Activated CD4-positive, alpha-beta T cell treated with anti-CD3 and anti-CD28 coated beads, Interleukin-2, amount 50 U/mL, for 16 hours (primary cell): ENCODE results near the gene SLC15A1.

Experiments used
- DNase-seq: peaks from one replicate; pipeline ENCODE4 v3.0.0-alpha.2; 2020

SLC15A1 gene, protein sequence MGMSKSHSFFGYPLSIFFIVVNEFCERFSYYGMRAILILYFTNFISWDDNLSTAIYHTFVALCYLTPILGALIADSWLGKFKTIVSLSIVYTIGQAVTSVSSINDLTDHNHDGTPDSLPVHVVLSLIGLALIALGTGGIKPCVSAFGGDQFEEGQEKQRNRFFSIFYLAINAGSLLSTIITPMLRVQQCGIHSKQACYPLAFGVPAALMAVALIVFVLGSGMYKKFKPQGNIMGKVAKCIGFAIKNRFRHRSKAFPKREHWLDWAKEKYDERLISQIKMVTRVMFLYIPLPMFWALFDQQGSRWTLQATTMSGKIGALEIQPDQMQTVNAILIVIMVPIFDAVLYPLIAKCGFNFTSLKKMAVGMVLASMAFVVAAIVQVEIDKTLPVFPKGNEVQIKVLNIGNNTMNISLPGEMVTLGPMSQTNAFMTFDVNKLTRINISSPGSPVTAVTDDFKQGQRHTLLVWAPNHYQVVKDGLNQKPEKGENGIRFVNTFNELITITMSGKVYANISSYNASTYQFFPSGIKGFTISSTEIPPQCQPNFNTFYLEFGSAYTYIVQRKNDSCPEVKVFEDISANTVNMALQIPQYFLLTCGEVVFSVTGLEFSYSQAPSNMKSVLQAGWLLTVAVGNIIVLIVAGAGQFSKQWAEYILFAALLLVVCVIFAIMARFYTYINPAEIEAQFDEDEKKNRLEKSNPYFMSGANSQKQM

GRCh38 chr13:98752467-98753290 lies at the start of gene SLC15A1:
TSS of gene SLC15A1 (minus strand) at chr13:98752672. CDS start at chr13:98752598, 74 bp downstream.
- DNase-seq, result no peak

GRCh38 chr13:98801626-98802418 lies 49.4 kb upstream of the SLC15A1 start:
- no peak for DNase-seq

DNA sequence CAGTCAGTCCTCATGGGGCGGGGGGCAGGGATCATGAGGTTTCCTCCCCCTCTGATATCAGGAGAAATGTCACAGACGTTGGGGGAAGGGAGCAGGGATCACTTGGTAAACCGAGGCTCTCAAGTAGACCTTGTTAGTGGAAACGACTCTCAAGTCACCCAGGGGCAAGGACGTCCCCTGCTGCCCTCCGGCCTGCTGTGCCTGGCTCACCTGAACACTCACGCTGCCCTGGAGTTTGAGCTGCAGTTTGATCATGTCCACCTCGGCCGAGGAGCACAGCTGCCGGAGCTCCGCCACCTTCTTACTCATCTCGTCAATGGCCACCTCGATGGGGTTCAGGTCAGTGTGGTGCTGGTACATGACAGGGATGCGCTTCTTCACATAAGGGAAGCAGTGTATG lies 47.6 kb upstream of the SLC15A1 start:
- DNase-seq, result no peak

GRCh38 chr13:98798849-98799645 lies 46.6 kb upstream of the SLC15A1 start:
- no peak for DNase-seq

- DNase-seq, result no peak
Observed at GRCh38 chr13:98797456-98797855, 45.0 kb upstream of the SLC15A1 start.

DNA sequence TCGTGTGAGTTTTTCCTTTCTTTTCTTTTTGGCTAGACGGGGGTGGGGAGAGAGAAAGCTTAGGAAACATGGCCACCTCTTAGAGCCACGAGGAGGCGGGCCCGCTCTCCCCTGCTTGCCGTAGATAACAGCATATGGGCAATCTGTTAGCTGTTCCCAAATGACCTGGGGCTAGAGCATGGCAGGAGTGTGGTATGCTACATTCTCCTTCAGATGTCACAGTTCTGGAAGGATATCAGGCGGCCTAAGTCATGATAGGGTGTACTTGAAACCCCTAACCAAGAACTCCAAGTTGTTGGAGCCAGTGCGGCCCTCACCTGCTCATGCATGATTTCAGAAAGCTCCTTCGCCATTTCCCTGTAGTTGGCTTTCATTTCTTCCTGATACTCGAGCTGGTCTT lies 44.3 kb upstream of the SLC15A1 start:
- DNase-seq, result no peak

GRCh38 chr13:98796191-98796590 lies 43.7 kb upstream of the SLC15A1 start:
- DNase-seq, result no peak

- no peak for DNase-seq
Observed at GRCh38 chr13:98795220-98795619, 42.7 kb upstream of the SLC15A1 start.

GRCh38 chr13:98794498-98794897 lies 42.0 kb upstream of the SLC15A1 start:
- no peak for DNase-seq

DNA sequence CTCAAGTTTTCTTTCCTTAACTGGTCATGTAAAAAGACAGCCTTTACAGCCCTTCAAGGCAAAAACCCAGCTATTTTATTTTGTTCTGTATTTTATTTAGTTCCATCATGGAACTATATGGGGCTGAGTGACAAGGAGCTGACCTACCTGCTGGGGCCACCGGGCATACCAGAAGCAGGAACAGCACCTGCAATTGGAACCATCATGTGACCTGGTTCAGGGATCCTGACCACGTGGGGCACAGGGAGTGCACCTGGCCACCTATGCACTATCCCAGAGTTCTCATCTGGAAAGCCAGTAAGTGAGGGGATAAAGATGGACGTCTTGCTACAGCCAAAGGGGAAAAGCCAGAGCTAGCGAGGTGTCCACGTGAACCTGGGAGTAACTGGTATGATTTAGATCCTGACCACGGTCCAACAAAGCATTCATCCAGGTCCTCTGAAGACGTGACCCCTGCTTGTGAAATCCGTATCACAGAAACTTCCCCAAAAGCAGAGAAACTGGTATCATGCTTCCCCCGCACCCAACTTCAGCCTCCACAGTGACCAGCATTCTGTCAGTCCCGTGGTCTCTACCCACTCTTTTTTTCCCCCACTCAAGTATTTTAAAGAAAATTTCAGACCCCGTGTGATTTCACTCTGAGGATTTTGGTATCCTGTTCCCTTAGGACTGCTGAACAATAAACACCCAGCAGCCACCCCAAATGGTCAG lies 40.5 kb upstream of the SLC15A1 start:
- no peak for DNase-seq

- DNase-seq, result no peak
Observed at GRCh38 chr13:98792321-98792720, 39.8 kb upstream of the SLC15A1 start.

GRCh38 chr13:98791611-98792010 lies 39.1 kb upstream of the SLC15A1 start:
- no peak for DNase-seq

- DNase-seq, result no peak
Observed at GRCh38 chr13:98787996-98788395, 35.5 kb upstream of the SLC15A1 start.

- DNase-seq, result no peak
Observed at GRCh38 chr13:98787173-98787572, 34.7 kb upstream of the SLC15A1 start.

DNA sequence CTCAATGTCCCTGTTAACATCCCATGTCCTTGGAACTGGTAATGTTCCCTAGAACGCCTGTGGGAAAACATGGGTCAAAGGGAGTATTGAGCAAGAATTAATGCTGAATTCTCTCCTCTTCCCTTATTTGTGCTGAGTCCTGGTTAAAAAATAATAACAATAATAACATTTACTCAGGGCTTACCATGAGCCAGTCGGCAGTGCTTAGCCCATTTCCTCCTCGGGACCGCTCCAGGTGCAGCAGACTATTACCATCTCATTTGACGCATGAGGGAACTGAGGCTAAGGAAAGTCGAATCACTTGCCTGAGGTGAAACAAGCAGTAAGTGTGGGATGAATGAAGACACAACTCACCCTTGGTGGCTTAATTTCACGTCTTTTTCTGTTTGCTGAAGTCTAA lies 33.6 kb upstream of the SLC15A1 start:
- DNase-seq, result no peak

DNA sequence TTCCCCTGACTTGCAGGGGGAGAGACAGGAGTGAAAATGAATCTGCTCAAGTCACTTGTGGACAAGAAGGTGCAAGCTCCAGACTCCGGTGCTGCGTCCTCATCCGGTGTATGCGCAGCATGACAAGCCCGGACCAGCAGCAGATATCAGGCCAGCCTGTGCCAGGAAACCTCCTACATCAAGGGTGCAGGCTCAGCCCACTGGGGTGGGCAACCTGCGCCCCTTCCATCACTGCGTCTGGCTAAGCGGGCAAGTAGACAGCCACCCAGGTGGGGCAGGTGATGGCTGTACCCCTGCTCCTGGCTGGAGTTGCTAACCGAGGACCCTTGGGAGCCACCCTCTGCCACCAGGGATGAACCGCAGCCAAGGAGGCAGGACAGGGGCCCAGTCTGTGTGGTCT lies 32.9 kb upstream of the SLC15A1 start:
- no peak for DNase-seq

GRCh38 chr13:98784666-98785065 lies 32.2 kb upstream of the SLC15A1 start:
- DNase-seq, result no peak

DNA sequence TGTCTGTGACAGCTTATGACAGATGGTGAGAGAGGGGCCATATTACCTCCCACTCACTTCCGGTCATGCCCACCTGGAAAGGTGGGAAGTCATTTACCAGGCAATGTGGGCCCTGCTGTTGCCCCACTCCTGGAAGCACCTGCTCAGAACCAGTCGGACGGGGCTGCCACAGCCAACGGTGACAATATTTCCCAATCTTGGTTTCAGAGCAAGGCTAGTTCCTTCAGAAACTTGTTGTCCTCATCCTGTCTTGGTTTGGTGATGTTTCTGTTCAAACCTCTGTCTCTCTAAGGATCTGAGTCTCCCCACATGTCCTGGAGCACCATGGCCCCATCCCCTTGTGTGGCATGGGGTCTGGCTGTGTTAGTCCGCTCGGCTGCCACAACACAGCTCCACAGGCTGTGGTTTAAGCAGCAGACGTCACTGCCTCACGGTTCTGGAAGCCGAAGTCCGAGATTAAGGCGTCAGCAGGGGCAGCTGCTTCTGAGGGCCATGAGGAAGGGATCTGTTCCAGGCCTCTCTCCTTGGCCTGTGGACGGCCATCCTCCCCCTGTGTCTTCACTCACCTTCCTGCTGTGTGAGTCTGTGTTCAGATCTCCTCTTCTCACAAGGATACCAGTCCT lies 31.5 kb upstream of the SLC15A1 start:
- DNase-seq, result no peak

DNA sequence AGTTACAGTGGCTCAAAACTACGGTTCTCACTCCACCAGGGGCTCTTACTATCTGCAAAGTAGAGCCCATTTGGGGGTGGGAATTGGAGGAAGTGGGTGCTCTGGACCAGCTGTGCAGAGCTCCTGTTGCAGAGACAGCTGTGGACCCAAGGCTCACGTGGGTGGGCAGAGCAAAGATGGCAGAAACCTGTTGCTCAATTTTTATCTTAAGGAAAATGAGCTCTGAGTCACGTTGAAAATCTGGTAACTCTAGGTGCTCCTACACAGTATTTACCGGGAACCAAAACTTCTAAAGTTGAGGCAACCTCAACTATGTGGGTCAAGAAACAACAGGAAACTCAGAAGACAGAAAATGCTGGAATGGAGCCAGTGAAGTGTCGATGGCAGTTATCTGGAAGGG lies 30.2 kb upstream of the SLC15A1 start:
- DNase-seq, result no peak

- DNase-seq, result no peak
Observed at GRCh38 chr13:98781905-98782304, 29.4 kb upstream of the SLC15A1 start.

- DNase-seq, result no peak
Observed at GRCh38 chr13:98781470-98781869, 29.0 kb upstream of the SLC15A1 start.
